ENCODE data around the gene STK10. TPM values are rescaled to one million over a fixed set of nuclear protein-coding genes. Genes with fewer than 3 reads are reported as not detected.

The STK10 gene
- polyA plus RNA-seq (13.3 to 22.7 TPM (median 19.8 TPM) in 3 replicates), polyA minus RNA-seq (28.7 to 110 TPM (median 46.6 TPM) in 3 replicates)
- 15.0 TPM for polyA plus RNA-seq (2011; ENCODE audit: low read depth)
- 13.2 and 18.0 TPM in 2 replicates for polyA plus RNA-seq (2011; cell fraction: cytosol; rRNA removed)
- polyA plus RNA-seq (2011; cell fraction: nucleus; rRNA removed) = 54.7 and 65.4 TPM in 2 replicates
- 15.3 and 32.5 TPM in 2 replicates for polyA plus RNA-seq (2012; ENCODE audit: low replicate concordance)
- polyA minus RNA-seq (2011; cell fraction: cytosol; rRNA and poly(A)+ RNA removed) = 36.4 TPM
- 47.3 and 72.0 TPM in 2 replicates for polyA minus RNA-seq (2011; cell fraction: nucleus; rRNA and poly(A)+ RNA removed)

DNA sequence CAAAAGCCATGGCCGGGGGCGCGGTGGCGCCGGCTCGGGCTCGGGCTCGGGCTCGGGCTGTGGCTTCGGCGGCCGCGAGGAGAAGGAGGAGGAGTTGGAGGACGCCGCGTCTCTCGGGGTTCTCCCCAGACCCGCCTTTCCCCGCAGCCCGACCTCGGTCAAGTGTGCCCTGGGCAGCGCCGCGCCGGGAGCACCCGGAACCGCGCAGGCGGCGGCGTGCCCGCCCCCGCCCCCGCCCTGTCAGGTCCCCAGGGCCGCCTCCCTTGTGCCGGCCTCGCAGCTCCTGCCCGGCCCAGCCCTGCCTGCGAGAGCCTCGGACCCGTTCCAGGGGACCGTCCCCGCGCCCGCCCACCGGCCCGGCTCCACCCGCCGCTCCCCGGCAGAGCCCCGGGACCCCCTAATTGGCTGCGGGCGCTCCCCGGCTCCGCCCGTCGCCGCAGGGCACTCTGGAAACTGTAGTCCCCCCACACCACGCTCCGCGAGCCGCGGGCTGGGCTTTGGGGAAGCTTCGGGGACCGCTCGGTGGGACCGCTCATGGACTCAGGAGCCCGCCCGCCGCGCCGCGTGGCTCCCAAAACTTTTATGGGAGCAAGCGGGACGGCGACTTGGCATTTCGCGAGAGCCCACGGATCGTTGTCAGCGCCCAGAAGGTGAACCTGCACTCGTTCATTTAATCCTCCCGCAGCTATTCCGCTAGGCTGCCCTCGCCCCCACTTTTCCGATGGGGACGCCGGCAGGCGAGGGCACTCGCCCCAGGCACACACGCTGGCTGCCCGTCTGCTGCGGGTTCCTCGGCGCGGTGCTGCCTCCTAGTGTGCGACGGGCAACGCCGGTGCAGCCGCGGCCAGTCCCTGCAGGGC is at the start of gene STK10:
TSS of gene STK10 (minus strand) at position 192 of the 860 bp plus-strand sequence. CDS start at position 10, 182 bp downstream.
- Histone ChIP-seq H2AFZ (ENCODE audit: control insufficient read depth, low read length) (peak within 1 kb of the TSS; percentile 79), H3K4me3 (ENCODE audit: control insufficient read depth in 2 of 3, extremely low read depth in 1 of 3, insufficient read depth in 2 of 3, low read depth in 1 of 3, low read length in 3 of 3) (peak within 1 kb of the TSS; percentile 97 to 99 (median 97)), H3K27ac (ENCODE audit: control insufficient read depth, insufficient read depth, low read length) (peak within 1 kb of the TSS; percentile 94), H3K9ac (ENCODE audit: control insufficient read depth, extremely low read depth, insufficient read depth, low read length) (peak within 1 kb of the TSS; percentile 92), H3K4me2 (ENCODE audit: control insufficient read depth, extremely low read depth, insufficient read depth, low read depth, low read length) (peak within 1 kb of the TSS; percentile 97), H4K20me1 (ENCODE audit: control insufficient read depth, extremely low read depth, insufficient read depth, low read length) (peaks cover 5% of the 10 kb centered on the region), H3K9me1 (ENCODE audit: control insufficient read depth, extremely low read depth, insufficient read depth, low read length) (peaks cover 2% of the 10 kb centered on the region), H3K27me3 (ENCODE audit: control insufficient read depth, extremely low read depth, insufficient read depth, low read length) (no peaks in the 10 kb centered on the region), H3K9me3 (ENCODE audit: control insufficient read depth, low read depth, low read length) (no peaks in the 10 kb centered on the region), H3K79me2 (ENCODE audit: control insufficient read depth, insufficient read depth, low read length) (peaks cover 33% of the 10 kb centered on the region), H3K36me3 (ENCODE audit: control insufficient read depth in 2 of 2, extremely low read depth in 1 of 2, insufficient read depth in 2 of 2, low read length in 2 of 2) (peaks cover 0 to 3% of the 10 kb centered on the region in 2 experiments), H3K4me1 (ENCODE audit: control insufficient read depth, extremely low read depth, insufficient read depth, low read length) (peaks cover 17% of the 10 kb centered on the region)
- FAIRE-seq (no peak), DNase-seq (ENCODE audit: low read depth, low spot score) (no peak)
- dilution Hi-C loops (cut with MboI; ENCODE audit: extremely low pct_ligation_motif_present, low sequenced_read_pairs) = no loop called here
- TF ChIP-seq EZH2 (IDR thresholded peaks at IDR 0.05; ENCODE audit: low read length) = no peak
- TF ChIP-seq, protein P1, sequence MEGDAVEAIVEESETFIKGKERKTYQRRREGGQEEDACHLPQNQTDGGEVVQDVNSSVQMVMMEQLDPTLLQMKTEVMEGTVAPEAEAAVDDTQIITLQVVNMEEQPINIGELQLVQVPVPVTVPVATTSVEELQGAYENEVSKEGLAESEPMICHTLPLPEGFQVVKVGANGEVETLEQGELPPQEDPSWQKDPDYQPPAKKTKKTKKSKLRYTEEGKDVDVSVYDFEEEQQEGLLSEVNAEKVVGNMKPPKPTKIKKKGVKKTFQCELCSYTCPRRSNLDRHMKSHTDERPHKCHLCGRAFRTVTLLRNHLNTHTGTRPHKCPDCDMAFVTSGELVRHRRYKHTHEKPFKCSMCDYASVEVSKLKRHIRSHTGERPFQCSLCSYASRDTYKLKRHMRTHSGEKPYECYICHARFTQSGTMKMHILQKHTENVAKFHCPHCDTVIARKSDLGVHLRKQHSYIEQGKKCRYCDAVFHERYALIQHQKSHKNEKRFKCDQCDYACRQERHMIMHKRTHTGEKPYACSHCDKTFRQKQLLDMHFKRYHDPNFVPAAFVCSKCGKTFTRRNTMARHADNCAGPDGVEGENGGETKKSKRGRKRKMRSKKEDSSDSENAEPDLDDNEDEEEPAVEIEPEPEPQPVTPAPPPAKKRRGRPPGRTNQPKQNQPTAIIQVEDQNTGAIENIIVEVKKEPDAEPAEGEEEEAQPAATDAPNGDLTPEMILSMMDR (optimal IDR thresholded peaks at IDR 0.05 in 1 of 3, IDR thresholded peaks at IDR 0.05 in 1 of 3, conservative IDR thresholded peaks at IDR 0.05 in 1 of 3; ENCODE audit: extremely low read depth in 1 of 3, insufficient read depth in 2 of 3, low read length in 3 of 3) = peak; percentile 77 to 100 (median 95)

GRCh38 chr5:172235827-172236736 is 48.1 kb upstream of the STK10 start:
- dilution Hi-C loops (cut with MboI; ENCODE audit: extremely low pct_ligation_motif_present, low sequenced_read_pairs) = no loop called here
- Histone ChIP-seq H3K4me3 (ENCODE audit: control insufficient read depth in 2 of 3, extremely low read depth in 1 of 3, insufficient read depth in 2 of 3, low read depth in 1 of 3, low read length in 3 of 3) (no peak overlapping the region), H4K20me1 (ENCODE audit: control insufficient read depth, extremely low read depth, insufficient read depth, low read length) (peaks cover 4% of the 10 kb centered on the region), H3K79me2 (ENCODE audit: control insufficient read depth, insufficient read depth, low read length) (peaks cover 29% of the 10 kb centered on the region), H3K9me3 (ENCODE audit: control insufficient read depth, low read depth, low read length) (no peaks in the 10 kb centered on the region), H3K9ac (ENCODE audit: control insufficient read depth, extremely low read depth, insufficient read depth, low read length) (no peak overlapping the region), H3K27ac (ENCODE audit: control insufficient read depth, insufficient read depth, low read length) (no peak overlapping the region), H3K9me1 (ENCODE audit: control insufficient read depth, extremely low read depth, insufficient read depth, low read length) (no peaks in the 10 kb centered on the region), H2AFZ (ENCODE audit: control insufficient read depth, low read length) (no peak overlapping the region), H3K36me3 (ENCODE audit: control insufficient read depth in 2 of 2, extremely low read depth in 1 of 2, insufficient read depth in 2 of 2, low read length in 2 of 2) (peaks cover 0 to 4% of the 10 kb centered on the region in 2 experiments), H3K4me2 (ENCODE audit: control insufficient read depth, extremely low read depth, insufficient read depth, low read depth, low read length) (no peak overlapping the region), H3K27me3 (ENCODE audit: control insufficient read depth, extremely low read depth, insufficient read depth, low read length) (no peaks in the 10 kb centered on the region), H3K4me1 (ENCODE audit: control insufficient read depth, extremely low read depth, insufficient read depth, low read length) (no peaks in the 10 kb centered on the region)
- DNase-seq (ENCODE audit: low read depth, low spot score) (no peak), FAIRE-seq (no peak)
- TF ChIP-seq EZH2 (IDR thresholded peaks at IDR 0.05; ENCODE audit: low read length) = no peak
- TF ChIP-seq, protein P1 (optimal IDR thresholded peaks at IDR 0.05 in 1 of 3, IDR thresholded peaks at IDR 0.05 in 1 of 3, conservative IDR thresholded peaks at IDR 0.05 in 1 of 3; ENCODE audit: extremely low read depth in 1 of 3, insufficient read depth in 2 of 3, low read length in 3 of 3) = no peak
